Astrocyte (in vitro differentiated cells and primary cell): Measurements from ENCODE around the gene PTPN3. TPM values are rescaled to one million over a fixed set of nuclear protein-coding genes. Genes with fewer than 3 reads are reported as not detected.

Experiments
- DNase-seq: peaks from one replicate; pipeline ENCODE4 v3.0.0-alpha.2; 2010; ENCODE audit warnings: low read depth
- FAIRE-seq: peaks from 2 replicates; lab custom pipeline; 2011; peaks lifted over from hg19 to GRCh38; lab: Jason Lieb, UNC
- H2AFZ ChIP-seq: 2 replicates; pipeline ENCODE4 v1.6.0; 2012; ENCODE audit warnings: low read depth, low read length, inconsistent platforms
- H3K27ac ChIP-seq: 2 replicates; pipeline ENCODE4 v1.5.1; 2011; ENCODE audit warnings: low read depth, low read length, inconsistent platforms
- H3K27me3 ChIP-seq: 2 replicates; pipeline ENCODE4 v1.6.0; 2011; ENCODE audit warnings: low read length, inconsistent platforms; ENCODE audit not compliant: insufficient read depth
- H3K36me3 ChIP-seq: 2 replicates; pipeline ENCODE4 v1.5.1; 2011; ENCODE audit warnings: low read length, inconsistent platforms; ENCODE audit not compliant: insufficient read depth
- H3K4me1 ChIP-seq: 2 replicates; pipeline ENCODE4 v1.5.1; 2011; ENCODE audit warnings: low read length, inconsistent platforms; ENCODE audit not compliant: insufficient read depth
- H3K4me2 ChIP-seq: 2 replicates; pipeline ENCODE4 v1.6.0; 2012; ENCODE audit warnings: low read length, inconsistent platforms
- H3K4me3 ChIP-seq: 2 replicates; pipeline ENCODE4 v1.5.1; 2011; ENCODE audit warnings: low read depth, mild to moderate bottlenecking, low read length, inconsistent platforms; ENCODE audit not compliant: insufficient read depth
- H3K79me2 ChIP-seq: 2 replicates; pipeline ENCODE4 v1.6.0; 2012; ENCODE audit warnings: mild to moderate bottlenecking, low read length, inconsistent platforms; ENCODE audit not compliant: insufficient read depth
- H3K9ac ChIP-seq: 2 replicates; pipeline ENCODE4 v1.6.0; 2012; ENCODE audit warnings: mild to moderate bottlenecking, low read length, inconsistent platforms
- H3K9me3 ChIP-seq: 2 replicates; pipeline ENCODE4 v1.5.1; 2012; ENCODE audit warnings: low read depth, mild to moderate bottlenecking, low read length, inconsistent platforms; ENCODE audit not compliant: insufficient read depth
- H4K20me1 ChIP-seq: 2 replicates; pipeline ENCODE4 v1.6.0; 2012; ENCODE audit warnings: low read length, inconsistent platforms; ENCODE audit not compliant: insufficient read depth
- H3K27ac Mint-ChIP-seq: one replicate; pipeline ENCODE4 v1.8.0; 2021; ENCODE audit warnings: mild to moderate bottlenecking, mixed read lengths; ENCODE audit not compliant: unreplicated experiment
- H3K27me3 Mint-ChIP-seq: one replicate; pipeline ENCODE4 v1.8.0; 2021; ENCODE audit warnings: low read depth, mixed read lengths; ENCODE audit not compliant: unreplicated experiment
- H3K36me3 Mint-ChIP-seq: one replicate; pipeline ENCODE4 v1.8.0; 2021; ENCODE audit warnings: low read depth, mixed read lengths; ENCODE audit not compliant: unreplicated experiment
- H3K4me1 Mint-ChIP-seq: one replicate; pipeline ENCODE4 v1.8.0; 2021; ENCODE audit warnings: low read depth, mixed read lengths; ENCODE audit not compliant: unreplicated experiment
- H3K4me3 Mint-ChIP-seq: one replicate; pipeline ENCODE4 v1.8.0; 2021; ENCODE audit warnings: mild to moderate bottlenecking, moderate library complexity, mixed read lengths; ENCODE audit not compliant: unreplicated experiment
- H3K9me3 Mint-ChIP-seq: one replicate; pipeline ENCODE4 v1.8.0; 2021; ENCODE audit warnings: mild to moderate bottlenecking, mixed read lengths; ENCODE audit not compliant: unreplicated experiment
- EZH2 ChIP-seq: IDR thresholded peaks from 2 replicates; pipeline ENCODE4 v1.6.1; 2012; ENCODE audit warnings: mild to moderate bottlenecking, low read length, inconsistent platforms; ENCODE audit not compliant: insufficient read depth
- total RNA-seq: library from RNA; stranded (reverse); gene quantifications from 2 replicates; pipeline ENCODE4 v1.2.1, GENCODE V29; 2021
- TF ChIP-seq, protein P1 (sequence below): IDR thresholded peaks from 2 replicates; pipeline ENCODE4 v1.5.1; 2011; ENCODE audit warnings: low read depth, mild to moderate bottlenecking, inconsistent platforms, low read length, moderate library complexity; ENCODE audit not compliant: insufficient read depth

PTPN3 gene
- total RNA-seq, 1 donor from 2014 or later, result 1.1 TPM

DNA sequence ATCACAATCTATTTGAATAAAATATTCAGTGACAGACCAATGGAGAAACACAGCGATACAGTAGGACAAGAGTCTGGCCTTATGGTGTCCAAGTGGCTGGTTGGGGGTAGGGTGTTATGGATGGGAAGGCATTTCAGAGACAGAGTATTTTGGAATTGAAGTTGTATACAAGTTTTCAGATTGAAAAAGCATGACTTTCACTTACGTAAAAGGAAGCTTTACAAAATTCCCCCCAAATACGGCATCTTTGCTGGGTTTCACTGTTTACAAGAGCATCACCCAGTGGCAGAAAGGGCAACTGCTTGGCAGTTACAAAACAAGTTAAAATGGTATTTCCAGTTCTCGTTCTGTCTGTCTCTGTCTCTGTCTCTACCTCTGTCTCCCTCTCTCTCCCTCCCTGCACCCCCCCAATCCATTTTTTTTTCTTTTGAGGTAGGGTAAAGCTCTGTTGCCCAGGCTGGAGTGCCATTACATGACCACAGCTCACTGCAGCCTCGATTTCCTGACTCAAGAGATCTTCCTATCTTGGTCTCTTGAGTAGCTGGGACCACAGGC lies 86.2 kb downstream of the PTPN3 start:
- Histone ChIP-seq H3K27me3 (no peaks in the 10 kb centered on the region), H4K20me1 (no peaks in the 10 kb centered on the region), H3K36me3 (no peaks in the 10 kb centered on the region), H3K4me2 (no peak overlapping the region), H3K79me2 (no peaks in the 10 kb centered on the region), H3K4me3 (no peak overlapping the region), H3K9me3 (no peaks in the 10 kb centered on the region), H3K4me1 (no peaks in the 10 kb centered on the region), H3K27ac (no peak overlapping the region), H3K9ac (no peak overlapping the region), H2AFZ (peak overlapping the region; percentile 2)
- Mint-ChIP-seq H3K9me3 (peaks cover 1% of the 10 kb centered on the region), H3K36me3 (peaks cover 3% of the 10 kb centered on the region), H3K27me3 (peaks cover 11% of the 10 kb centered on the region), H3K4me1 (peaks cover 5% of the 10 kb centered on the region), H3K27ac (no peak overlapping the region), H3K4me3 (no peak overlapping the region)
- peak; percentile 27 for DNase-seq
- FAIRE-seq, result no peak
- no peak for TF ChIP-seq EZH2
- TF ChIP-seq, protein P1, sequence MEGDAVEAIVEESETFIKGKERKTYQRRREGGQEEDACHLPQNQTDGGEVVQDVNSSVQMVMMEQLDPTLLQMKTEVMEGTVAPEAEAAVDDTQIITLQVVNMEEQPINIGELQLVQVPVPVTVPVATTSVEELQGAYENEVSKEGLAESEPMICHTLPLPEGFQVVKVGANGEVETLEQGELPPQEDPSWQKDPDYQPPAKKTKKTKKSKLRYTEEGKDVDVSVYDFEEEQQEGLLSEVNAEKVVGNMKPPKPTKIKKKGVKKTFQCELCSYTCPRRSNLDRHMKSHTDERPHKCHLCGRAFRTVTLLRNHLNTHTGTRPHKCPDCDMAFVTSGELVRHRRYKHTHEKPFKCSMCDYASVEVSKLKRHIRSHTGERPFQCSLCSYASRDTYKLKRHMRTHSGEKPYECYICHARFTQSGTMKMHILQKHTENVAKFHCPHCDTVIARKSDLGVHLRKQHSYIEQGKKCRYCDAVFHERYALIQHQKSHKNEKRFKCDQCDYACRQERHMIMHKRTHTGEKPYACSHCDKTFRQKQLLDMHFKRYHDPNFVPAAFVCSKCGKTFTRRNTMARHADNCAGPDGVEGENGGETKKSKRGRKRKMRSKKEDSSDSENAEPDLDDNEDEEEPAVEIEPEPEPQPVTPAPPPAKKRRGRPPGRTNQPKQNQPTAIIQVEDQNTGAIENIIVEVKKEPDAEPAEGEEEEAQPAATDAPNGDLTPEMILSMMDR, result peak; percentile 74

DNA sequence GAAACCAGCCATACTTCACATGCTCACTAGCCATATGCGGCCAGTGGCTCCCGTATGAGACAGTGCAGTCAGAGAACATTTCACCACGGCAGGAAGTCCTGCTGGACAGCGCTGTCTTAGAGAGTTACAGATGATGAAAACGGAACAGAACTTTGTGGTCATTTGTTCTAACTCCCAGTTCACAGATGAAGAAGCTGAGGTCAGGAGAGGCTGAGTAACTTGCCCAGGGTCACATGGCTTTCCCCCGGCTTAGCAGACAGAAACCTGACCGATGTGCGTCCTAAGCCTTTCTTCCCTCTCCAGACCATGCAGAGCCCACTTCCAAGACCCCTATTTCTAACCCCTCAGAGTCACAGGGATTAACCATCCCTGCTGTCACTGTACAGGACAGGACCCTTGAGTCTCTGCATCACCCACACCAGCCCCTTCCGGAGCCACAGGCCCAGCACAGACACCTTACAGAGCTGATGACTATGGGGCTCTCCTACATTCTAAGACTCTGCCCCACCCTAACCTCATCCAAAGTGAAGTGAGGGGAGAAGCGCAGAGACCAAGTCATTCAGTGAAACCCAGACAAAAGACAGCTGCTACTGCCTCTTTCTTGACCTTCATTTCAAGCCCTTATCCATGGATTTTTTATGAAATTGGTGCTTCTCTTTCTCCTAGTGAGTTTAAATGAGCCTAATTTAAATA lies 86.9 kb downstream of the PTPN3 start:
- no peaks in the 10 kb centered on the region for H3K9me3 ChIP-seq
- no peak for TF ChIP-seq EZH2
- TF ChIP-seq, protein P1, result no peak
- H3K4me1 ChIP-seq, result no peaks in the 10 kb centered on the region
- no peaks in the 10 kb centered on the region for H3K79me2 ChIP-seq
- H3K27ac Mint-ChIP-seq, result no peak overlapping the region
- peaks cover 5% of the 10 kb centered on the region for H3K4me1 Mint-ChIP-seq
- H3K27me3 Mint-ChIP-seq, result peaks cover 11% of the 10 kb centered on the region
- DNase-seq (no peak), FAIRE-seq (no peak)
- no peak overlapping the region for H3K27ac ChIP-seq
- H4K20me1 ChIP-seq, result no peaks in the 10 kb centered on the region
- H3K4me3 ChIP-seq, result no peak overlapping the region
- no peaks in the 10 kb centered on the region for H3K36me3 ChIP-seq
- H2AFZ ChIP-seq, result no peak overlapping the region
- H3K4me2 ChIP-seq, result no peak overlapping the region
- peaks cover 3% of the 10 kb centered on the region for H3K36me3 Mint-ChIP-seq
- peaks cover 1% of the 10 kb centered on the region for H3K9me3 Mint-ChIP-seq
- no peak overlapping the region for H3K4me3 Mint-ChIP-seq
- no peaks in the 10 kb centered on the region for H3K27me3 ChIP-seq
- H3K9ac ChIP-seq, result no peak overlapping the region
